HuH-7.5 (cell line): ENCODE results near the gene LIPT1.
"Not testable (repeated sequence)": the region's sequence is repeated elsewhere in the genome, so short reads cannot be mapped to it uniquely, and the experiment has no call there.

ENCODE experiments used
- DNase-seq: peaks from one replicate; pipeline ENCODE4 v3.0.0; 2011; ENCODE audit warnings: low spot score

LIPT1 gene

DNA sequence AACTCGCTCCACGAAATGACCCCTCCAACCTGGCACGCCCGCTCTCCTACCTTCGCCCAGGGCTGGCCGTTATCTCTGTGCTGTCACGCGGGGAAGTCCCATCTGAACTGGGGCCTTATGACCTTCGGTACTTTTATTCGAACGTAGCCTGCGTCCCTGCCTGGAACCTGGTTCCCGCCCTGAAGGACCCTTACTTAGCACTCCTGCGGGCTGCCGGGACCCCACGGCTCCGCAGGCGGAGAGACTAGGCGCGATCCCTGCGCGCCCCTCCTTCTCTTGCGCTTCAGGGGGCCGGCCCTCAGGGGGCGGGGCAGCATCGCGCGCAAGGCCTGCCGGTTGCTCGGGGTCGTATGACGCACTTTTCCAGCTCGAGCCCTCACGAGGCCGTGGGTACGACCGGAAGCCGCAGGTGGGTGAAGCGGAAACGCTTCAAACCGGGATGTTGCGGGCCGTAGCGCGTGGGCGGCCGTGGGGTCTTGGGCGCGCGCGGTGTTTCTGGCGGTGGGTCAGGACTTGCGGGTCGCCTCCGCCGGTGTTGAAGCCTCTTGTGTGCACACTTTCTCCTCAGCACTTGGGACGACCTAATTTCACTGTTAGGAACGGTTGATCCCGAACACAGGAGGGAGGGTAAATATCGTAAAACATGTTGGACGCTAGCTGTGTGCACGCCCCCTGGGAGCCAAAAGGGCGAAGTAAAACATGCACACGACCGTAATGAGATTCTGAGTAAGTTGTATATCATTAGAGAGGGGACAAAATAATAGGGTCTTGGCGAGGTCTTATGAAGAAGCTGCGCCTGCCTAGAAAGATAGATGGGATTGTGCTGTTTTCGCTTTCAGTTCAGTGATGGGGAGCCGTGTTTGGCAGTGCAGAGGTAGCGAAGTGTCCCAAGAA is at the start of gene LIPT1, which contains the start of gene TSGA10:
LIPT1 (plus strand) TSS at position 325 of the 894 bp plus-strand sequence. CDS start 6,991 bp downstream, outside the sequence.
TSGA10 (minus strand) TSS at position 300 of the 894 bp plus-strand sequence. CDS start 45,503 bp downstream, outside the sequence.
- DNase-seq: peak; percentile 91

DNA sequence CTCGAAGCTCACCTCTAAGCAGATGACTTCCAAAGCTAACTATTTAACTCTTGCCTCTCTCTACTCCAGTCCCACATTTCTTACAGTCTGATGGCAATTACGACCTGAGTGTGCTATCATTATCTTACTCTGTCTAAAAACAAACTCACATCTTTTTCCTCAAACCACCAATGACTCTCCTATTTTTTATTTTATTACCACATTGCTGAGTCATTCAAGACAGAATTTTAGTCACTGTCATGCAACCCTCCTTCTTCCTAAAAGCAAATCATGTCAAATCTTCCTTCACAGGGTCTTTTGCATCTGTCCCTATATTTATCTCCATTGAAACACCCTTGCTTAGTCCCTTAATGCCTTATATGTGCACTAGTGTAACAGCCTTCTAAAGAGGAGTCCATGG is 47.9 kb upstream of the LIPT1 start:
- DNase-seq: no peak

DNA sequence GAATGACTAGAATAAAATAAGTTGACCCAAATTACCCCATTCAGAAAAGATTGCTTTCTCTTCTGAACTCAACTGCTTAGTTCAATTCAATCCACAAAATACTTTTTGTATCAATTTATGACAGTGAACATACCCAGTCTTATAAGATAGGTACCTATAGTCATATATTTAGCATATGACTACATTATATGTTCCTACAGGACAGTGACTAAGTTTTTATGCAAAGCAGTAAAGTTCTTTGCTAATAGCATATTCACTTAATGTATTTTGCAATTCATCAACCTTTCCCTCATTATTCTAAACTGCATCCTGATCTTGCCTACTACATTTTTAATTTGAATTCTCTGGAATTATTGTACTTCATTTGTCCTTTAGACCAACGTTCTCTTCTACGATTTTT is 43.5 kb upstream of the LIPT1 start:
- DNase-seq: no peak

DNA sequence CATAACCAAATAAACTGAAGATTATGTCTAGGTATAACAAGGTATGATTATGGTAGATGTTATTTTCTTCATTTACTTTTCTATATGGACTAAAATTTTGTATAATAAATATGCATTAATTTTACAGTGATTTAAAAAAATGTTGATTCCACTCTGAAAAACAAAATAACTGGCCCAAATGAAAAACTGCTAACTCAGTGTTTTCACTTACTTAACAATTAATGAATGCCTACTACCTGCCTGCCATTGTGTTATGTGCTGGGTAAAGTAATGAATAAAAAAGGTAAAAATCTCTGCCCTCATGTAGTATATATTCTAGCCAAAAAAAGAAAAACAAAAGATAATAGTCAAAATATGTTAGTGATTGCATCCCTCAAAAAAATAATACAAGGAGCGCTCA is 42.8 kb upstream of the LIPT1 start:
- no peak for DNase-seq

DNA sequence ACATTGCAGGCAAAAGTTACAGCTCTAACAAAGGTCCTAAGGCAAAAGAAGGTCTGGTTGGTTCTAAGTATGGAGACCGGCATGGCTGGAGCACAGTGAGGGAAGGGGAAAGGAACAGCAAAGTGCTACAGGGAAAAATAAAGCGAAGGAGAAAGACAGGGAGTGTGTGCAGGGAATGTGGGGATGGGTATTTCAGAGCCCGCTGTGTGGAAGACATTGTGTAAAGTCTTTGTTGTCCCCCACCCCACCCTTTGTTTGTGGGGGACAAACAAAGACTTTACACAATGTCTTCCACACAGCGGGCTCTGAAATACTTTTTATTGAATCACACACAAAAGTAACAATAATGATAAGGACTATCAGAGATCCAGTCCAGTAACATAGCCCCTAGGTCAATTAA is 42.1 kb upstream of the LIPT1 start:
- DNase-seq: no peak

DNA sequence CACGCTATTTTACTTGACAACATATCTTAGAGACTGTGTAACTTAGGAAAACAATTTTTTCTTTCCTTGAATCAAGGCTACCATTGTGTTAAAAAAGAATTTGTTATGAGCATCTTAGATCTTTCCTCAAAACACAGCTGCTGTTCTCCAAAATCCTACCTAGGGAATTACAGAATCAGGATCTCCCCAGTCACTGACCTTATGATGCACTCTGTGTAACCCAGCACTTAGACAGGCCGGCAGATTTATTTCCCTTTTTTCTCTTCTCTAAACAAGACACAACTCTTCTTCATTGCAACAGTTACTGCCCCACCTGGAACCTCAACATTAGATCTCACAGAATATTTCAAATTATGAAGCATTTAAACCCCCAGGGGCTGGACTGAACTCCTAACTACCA is 26.8 kb upstream of the LIPT1 start:
- DNase-seq: no peak

DNA sequence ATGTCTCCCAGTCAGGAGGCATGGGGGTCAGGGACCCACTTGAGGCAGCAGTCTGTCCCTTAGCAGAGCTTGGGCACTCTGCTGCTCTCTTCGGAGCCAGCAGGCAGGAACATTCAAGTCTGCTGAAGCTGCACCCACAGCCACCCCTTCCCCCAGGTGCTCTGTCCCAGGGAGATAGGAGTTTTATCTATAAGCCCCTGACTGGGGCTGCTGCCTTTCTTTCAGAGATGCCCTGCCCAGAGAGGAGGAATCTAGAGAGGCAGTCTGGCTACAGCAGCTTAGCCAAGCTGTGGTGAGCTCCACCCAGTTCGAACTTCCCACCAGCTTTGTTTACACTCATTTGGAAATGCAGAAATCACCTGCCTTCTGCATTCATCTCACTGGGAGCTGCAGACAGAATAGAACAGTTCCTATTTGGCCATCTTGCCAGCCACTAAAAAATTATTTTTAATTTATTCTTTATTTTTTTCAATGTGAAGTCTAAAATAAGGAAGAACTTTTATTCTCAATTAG is 19.7 kb upstream of the LIPT1 start:
- DNase-seq: not testable (repeated sequence)

DNA sequence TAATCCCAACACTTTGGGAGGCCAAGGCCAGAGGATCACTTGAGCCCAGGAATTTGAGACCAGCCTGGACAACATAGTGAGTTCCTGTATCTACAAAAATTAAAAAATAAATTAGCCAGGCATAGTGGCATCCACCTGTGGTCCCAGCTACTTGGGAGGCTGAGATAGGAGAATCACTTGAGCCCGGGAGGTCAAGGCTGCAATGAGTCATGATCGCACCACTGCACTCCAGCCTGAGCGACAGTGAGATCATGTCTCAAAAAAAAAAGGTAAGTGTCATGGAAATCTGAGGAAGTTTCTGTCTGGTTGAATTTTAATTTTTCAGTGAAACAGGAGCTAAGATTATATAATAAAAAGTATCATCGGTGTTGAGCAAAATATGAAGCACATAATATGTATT is 15.8 kb upstream of the LIPT1 start:
- no peak for DNase-seq

DNA sequence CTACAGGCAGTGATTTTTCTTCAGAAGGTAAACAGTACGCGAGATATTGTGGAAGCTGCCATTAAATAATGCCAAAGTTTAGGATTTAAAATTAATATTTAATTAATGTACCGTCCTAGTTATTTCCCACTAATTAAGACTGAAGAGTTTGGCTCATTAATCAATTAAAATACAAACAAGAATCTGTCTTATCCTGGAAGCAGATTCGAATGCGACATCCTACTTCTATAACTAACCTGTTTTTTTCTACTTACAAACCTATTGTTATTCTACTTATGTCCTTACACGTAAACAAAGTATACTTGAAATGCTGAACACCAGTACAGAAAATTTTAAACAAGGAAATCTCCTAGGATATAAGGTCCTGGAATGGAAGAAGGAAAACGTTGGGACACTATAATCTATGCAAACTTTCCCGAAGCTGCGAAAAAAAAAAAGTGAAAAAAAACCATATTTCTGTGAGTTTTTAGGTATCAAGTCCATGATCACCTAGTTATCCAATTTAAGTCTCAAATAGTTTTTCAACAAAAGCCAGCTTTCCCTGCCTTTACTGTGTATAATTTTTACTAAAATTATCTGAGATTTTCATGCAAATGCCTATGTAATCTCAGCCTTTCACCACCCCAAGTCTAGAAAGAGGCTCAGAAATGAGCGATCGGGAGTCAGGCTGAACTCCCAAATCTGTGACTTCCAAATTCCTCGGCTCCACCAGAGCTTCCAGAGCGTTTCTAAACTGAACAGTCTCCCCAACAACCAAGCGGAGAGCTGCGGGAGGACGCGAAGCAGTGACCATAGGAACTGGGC is 14.5 kb upstream of the LIPT1 start:
- peak; percentile 25 for DNase-seq

DNA sequence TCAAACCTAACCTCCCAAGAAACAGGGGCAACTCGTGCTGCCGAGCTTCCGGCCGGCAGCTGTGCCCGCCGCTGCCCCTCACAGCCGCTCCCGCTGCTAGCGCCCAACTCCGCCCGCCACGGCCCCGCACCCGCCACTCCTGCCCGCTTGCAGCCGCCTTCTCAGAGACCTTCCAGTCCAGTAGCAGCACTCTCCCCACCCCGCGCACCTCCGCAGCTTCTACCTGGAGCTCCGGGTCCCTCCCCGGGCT is 14.0 kb upstream of the LIPT1 start:
- DNase-seq: no peak

DNA sequence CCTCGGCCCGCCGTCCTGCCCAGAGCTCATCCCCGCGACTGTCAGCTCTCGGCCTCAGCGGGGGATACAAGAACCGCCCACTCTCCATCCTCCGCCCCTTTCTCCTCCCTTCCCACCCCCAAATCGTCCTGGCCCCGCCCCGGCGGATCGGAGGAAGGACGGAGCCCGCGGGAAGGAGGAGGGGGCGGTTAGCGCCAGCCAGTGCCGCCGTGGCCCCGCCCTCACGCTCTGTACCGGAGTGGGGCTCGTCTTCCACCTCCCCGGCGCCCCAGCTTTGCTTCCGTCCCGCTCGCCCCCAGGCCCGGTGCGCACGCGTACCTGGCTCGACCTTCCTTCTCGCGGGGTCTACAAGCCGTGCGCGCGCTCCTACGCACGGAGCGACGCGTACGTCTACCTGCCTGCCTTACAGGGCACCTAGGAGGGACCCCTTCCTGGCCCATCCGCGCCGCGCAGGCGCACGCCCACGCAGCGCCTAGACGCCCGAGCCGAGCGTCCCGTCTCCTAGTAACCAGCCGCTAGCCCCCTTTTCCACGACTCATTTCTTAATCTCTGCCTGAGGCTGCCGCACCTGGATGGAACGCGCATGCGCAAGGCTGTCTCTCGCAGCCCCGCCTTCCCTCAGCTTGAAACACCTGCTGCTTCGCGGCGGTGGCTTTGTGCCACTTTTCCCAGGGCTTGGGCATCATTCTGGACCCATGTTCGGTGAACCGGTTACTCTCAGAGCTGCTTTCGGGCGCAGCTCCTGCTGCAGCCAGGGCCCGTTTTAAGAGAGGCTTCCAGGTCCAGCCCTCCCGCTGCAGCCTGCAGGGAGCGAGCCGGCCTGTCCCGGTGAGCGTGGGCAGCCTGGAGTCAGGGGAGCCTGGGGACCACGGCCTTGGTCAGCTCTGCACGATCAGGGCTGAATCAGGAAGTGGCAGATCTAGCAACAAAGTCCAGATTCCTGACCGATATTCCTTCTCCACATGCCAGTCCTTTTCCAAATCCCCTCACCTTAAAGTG is 13.4 kb upstream of the LIPT1 start, which contains the start of gene C2orf15:
C2orf15 (plus strand) TSS at position 598 of the 999 bp plus-strand sequence. CDS start 8,852 bp downstream, outside the sequence.
- DNase-seq: peak; percentile 78

DNA sequence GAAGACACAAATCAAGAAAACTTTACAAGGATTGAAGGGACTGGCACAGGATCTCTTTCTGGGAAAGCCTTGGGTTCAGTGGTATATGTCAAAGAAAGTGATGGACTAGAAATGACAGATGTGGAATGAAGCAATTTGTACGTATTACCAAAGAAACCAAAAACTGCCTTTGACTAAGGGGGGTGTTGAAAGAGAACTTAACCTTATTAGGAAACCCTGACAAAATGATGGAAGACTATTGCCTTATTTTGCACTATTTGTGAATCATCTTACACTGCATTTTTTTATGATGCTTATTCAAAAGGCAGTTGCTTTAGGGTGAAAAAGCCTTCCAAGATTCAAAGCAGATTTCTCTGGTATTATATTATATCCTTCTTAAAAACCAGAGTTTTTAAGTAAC is 4.1 kb upstream of the LIPT1 start:
- DNase-seq: no peak

DNA sequence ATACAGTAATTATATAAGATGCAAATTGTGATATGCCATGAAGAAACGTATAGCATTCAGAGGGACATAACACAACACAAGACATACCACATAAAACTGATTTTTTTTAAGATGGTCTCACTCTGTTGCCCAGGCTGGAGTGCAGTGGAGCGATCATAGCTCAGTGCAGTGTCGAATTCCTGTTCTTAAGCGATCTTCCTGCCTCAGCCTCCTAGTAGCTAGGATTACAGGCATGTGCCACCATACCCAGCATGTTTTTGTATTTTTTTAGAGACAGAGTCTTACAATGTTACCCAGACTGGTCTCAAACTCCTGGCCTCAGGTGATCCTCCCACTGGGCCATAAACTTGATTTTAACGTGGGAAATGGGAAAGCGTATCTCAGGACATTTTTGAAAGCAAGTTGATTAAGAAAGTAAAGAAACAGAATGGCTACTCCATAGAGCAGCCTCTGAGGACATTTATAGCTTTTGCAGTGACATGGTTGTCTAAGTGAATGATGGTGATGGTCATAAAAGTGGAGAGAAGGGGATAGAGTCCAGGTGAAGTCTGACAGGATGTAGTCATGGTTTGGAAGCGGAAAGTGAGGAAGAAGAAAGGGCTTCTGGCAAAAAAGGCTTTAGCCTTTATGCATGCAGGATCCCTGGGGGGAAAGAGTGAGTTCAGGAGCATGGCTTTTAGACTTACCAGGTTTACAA is 2.4 kb upstream of the LIPT1 start:
- DNase-seq: no peak

DNA sequence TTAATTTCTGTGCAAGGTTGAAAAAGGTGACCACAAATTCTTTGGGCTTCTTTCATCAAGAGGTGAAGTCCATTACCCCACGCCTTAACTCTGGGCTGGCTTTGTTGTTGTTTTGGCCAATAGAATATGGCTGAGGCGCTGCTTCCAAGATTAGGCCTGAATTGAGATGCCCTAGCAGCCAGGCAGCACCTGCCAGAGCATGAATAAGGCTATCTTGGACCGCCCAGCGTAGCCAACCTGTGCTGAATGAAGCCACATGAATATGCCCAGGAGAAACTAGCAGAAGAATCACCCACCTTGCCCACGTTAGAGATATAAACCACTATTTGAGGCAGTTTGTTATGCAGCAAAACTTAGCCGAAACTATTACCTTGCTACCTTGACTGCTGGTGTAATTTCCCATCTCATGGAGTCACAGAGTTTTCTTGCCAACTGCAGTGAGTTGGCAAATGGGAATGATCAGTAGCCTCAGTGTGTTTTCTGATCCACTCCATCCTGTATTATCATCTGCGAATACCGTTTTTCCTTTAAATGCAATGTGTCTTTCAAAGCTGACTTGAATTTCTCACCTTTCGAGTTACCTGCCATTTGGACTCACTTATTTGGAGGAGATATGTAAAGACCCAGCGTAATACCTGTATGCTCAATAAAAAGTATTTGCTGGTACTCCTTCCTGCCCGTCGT is 704 bp upstream of the LIPT1 start:
- DNase-seq: no peak

DNA sequence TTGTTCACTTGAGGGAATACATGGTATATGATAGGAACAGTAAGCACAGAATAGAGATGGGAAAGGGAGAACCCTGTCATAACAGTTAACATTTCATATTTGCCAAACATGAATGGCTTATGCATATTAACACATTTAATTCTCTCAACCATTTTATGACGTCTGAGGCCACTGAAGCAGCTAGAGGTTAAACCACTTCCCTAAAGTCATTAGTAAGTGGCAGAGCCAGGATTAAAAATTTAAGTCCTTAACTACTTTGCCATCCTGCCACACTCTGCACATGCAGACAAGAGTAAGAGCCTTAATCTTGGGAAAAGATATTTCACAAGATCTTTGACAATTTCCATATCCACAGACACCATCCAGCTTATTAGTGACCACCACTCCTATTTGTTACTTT is 2.1 kb downstream of the LIPT1 start:
- no peak for DNase-seq

DNA sequence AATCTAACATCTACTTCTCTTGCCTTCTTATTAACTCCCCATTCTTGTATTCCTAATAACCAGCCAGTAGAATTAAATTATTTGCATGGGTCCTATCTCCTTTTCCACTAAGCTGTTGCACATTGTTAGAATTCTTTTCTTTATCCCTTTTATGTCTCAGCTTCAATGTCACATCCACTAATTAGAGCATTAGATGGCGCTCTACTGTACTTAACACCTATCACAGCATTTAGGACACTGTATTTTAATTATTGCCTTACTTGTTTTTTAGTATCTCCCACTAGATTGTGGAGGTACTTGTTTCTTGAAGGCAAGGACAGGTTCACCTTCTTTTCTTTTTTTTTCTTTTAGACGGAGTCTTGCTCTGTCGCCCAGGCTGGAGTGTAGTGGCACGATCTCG is 3.8 kb downstream of the LIPT1 start:
- DNase-seq: no peak

DNA sequence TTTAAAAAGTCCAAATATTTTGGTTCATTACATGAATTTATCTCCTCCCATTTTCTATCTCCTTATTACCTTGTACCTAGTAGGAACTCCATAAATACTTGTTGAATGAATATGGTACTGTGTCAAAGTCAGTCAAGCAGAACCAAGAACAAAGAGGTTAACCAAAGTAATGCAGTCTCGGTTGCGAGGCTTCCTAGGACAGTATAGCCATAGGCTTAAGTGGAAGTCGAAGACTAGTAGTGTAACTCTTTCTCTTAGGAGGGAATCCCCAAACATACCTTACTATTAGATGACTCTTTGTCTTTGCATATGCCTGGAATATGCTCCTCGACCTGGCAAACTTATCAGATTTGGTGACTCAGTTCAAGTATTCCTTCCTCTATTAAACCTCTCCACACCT is 4.8 kb downstream of the LIPT1 start:
- DNase-seq: no peak

DNA sequence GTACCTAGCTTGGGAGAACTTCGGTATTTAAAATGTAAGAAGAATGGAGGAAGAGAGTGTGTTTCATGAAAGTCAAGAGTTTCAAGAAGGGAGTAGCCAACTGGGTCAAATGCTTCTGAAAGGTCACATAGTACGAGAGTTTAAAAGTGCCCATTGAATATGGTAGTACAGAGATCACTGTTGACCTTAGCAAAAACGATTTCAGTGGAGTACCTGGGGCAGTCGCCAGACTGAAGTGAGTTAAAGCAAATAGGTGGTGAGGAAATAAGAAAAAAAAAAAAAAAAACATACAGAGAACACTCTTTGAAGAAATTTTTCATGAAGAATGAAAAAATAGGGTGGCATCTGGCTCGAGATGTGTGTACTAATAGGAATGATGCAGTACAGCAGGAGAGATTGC is 11.5 kb downstream of the LIPT1 start:
- DNase-seq: no peak

DNA sequence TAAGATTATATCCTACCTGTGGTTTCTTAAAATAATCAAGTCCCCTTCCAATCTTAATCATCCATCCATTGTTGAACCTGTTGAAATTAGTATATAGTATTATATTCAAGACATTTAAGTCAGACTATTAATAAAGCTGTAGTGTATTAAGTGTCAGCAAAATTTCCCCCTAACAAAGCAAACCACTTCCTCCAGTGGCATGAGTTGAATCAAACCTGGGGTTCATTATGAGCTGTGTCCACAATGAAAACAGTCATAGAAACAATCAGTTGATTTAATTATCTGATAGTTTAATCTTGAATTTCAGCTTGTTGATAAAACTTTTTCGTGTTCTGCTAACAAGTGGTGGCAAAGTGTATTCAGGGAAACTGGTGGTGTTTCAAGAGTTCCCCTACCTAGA is 14.8 kb downstream of the LIPT1 start:
- no peak for DNase-seq

DNA sequence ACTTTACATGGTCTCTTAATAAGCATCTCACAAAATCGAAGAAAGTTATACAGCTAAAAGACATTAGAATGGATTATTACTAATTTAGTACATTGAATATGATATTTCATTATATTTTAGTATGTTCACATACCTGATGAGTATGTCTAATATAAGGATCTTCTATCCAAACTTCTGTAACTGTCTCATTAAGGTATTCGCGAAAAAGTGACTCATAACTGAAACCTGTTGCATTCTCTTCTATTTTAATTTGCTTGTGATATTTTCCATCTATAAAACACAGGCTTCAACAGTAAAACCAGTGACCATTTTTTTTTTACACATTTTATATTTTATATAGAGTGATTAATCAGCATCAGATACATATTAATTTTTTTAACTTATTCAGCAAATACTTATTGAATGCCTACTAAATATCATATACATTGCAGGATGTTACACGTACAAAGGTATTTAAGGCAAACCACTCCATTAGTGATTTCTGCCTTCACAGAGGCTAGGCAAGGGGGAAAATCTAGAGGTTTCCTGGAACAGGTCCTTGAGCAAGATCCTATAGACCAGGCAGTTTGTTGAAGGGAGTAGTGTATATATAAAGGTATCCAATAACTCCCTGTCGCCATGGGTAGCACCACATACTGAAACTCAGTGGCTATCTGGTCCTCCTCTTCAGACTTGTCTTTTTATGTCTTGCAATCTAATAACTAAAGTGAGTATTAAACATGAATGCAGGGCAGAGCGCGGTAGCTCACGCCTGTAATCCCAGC is 16.8 kb downstream of the LIPT1 start:
- DNase-seq: no peak
